HG03571 (cell line): Measurements from ENCODE around the gene TBX5.

Experiments
- ATAC-seq: cut with Tn5 transposase; IDR thresholded peaks from one replicate; pipeline ENCODE4 v1.9.1; 2021; ENCODE audit not compliant: unreplicated experiment

Gene TBX5

DNA sequence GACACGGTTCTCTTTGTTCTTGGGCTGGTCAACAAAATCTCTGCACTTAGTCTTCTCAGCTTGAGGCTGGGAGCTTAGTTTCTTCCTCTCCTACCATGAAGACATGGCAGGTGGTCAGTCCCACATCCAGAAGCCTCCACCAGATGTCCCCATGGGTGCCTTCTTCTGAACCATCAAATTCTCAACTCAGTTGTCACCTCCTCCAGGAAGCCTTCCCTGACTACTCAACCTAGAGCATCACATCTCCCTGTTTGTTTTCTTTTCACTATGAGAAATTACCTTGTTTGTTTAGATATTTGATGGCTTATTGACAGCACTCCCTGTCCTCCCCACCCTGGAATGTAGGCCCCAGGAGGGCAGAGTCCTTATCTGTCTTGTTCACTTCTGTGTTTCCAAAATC lies 84.4 kb downstream of the TBX5 start:
- ATAC-seq = no peak

- no peak for ATAC-seq
Observed at GRCh38 chr12:114320968-114321367, 85.0 kb downstream of the TBX5 start.

GRCh38 chr12:114320101-114320500 lies 85.8 kb downstream of the TBX5 start:
- ATAC-seq = no peak

DNA sequence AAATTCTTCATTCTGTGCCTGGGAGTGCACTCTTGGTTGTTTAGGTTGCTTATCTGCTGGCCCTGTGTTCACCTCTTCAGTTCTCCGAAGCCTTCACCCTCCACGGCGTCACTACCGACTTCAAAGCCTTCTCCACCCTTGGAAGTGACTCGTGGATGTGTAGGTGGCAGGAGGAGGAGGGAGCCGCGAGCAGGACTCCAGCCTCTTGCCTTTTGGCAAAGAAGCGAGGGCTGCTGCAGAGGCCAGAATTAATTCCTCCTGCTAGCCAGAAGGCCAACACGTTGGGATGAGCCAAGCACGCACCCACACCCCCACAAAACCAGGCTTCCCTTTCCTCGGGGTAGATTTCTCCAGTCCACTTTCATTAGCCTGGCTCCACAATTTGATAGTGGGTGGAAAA lies 86.5 kb downstream of the TBX5 start:
- no peak for ATAC-seq

DNA sequence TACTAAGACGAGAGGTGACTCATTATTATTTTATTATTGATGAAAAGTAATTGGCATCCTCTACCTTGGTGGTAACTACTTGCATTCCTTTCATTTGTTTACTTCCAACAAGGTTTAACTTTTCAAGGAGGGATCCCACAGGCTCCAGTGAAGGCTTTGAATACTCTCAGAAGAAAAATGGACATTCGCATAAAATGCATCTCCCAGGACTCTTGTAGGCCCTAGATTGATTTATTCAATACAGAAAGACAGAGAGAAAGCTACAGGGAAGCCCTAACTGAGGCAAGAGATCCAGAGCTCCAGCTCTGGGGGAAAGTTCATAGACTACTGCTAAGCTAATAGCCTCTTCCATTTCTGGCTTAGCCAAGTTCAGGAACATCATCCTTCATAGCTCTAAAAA lies 87.0 kb downstream of the TBX5 start:
- no peak for ATAC-seq

- ATAC-seq = no peak
Observed at GRCh38 chr12:114316076-114316475, 89.9 kb downstream of the TBX5 start.

- no peak for ATAC-seq
Observed at GRCh38 chr12:114314974-114315720, 90.8 kb downstream of the TBX5 start.

- no peak for ATAC-seq
Observed at GRCh38 chr12:114314403-114314802, 91.5 kb downstream of the TBX5 start.

DNA sequence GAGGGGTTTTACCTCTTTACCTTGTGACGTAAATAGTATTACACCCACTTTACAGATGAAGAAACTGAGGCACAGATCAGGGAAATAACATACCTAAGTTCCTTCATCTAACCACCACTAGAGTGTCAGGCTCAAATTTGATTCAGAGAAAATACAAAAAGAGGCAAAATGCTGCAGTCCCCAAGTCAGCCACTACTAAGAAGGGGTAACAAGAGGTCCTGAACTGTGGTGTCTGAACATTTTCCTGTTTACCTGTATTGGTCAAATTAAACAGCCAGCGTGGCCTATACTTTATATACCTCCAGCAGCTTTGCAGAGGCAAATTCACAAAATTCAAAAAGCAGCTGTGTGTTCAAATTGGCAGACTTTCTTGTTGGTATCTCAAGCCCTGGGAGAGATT lies 92.0 kb downstream of the TBX5 start:
- ATAC-seq = no peak

GRCh38 chr12:114311974-114312373 lies 94.0 kb downstream of the TBX5 start:
- ATAC-seq = no peak

DNA sequence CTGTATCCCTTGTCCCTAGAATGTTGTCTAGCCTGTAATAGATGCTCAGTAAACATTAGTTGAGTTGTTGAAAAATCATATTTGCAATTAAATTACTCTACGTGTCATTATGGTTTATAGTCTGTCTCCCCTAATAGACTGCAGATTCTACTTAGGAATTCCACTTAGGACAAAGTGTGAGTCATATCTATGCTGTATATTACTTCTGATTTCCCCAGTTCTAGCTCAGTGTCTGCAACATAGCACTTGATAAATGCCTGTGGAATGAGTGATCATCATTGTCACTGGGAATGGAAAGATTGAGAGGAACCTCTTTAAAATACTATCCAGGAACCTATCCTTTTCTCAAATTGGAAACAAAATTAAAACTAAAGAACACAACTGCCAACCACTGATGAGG lies 99.3 kb downstream of the TBX5 start:
- ATAC-seq = no peak

DNA sequence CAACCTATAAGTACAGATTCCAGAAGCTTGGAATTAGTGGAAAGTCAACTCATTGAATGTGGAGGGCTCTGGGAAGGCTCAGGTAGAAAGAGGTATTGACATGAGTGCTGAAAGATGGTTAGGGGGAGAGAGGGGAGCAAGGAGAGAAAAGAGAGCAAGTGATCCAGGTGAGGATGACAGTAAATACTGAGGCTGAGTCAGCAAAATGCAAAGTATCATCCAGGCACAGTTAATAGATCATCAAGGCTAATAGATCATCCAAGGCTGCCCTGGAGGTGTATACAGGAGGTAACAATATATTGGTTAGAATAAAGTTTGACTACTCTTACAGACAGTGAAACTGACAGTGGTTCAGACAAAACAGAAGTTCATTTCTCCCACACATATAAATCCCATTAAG lies 100.5 kb downstream of the TBX5 start:
- ATAC-seq = no peak
